Embryonic facial prominence (tissue), 1 donor: ENCODE results near the gene ACSM2B.
"Not testable (repeated sequence)": the region's sequence is repeated elsewhere in the genome, so short reads cannot be mapped to it uniquely, and the experiment has no call there.

ENCODE experiments used
- DNase-seq: peaks from one replicate; pipeline ENCODE4 v3.0.0-alpha.2; 2016; ENCODE audit errors: extremely low spot score

ACSM2B gene

GRCh38 chr16:20532284-20532792 lies 43.8 kb downstream of the ACSM2B start:
- DNase-seq: not testable (repeated sequence)

GRCh38 chr16:20531795-20532194 lies 44.4 kb downstream of the ACSM2B start:
- not testable (repeated sequence) for DNase-seq

- DNase-seq: no peak
Measured at GRCh38 chr16:20520103-20520502, 56.1 kb downstream of the ACSM2B start.

GRCh38 chr16:20519231-20519630 lies 56.9 kb downstream of the ACSM2B start:
- no peak for DNase-seq

- no peak for DNase-seq
Measured at GRCh38 chr16:20517149-20517548, 59.0 kb downstream of the ACSM2B start.

GRCh38 chr16:20515688-20516090 lies 60.5 kb downstream of the ACSM2B start:
- DNase-seq: no peak

GRCh38 chr16:20510323-20510722 lies 65.8 kb downstream of the ACSM2B start:
- DNase-seq: no peak

- no peak for DNase-seq
Measured at GRCh38 chr16:20507280-20507679, 68.9 kb downstream of the ACSM2B start.

- no peak for DNase-seq
Measured at GRCh38 chr16:20504418-20504817, 71.7 kb downstream of the ACSM2B start.

GRCh38 chr16:20491448-20491847 lies 84.7 kb downstream of the ACSM2B start:
- not testable (repeated sequence) for DNase-seq

- not testable (repeated sequence) for DNase-seq
Measured at GRCh38 chr16:20490994-20491393, 85.2 kb downstream of the ACSM2B start.
